Fibroblast of lung (primary cell): ENCODE measurements around the gene CHCHD5.

ENCODE experiments used
- CTCF ChIP-seq, 2 donors: IDR thresholded peaks in 1 of 2; conservative IDR thresholded peaks in 1 of 2; 1 replicate in 1 of 2; 2 replicates in 1 of 2; pipeline ENCODE4 v1.5.1; 2011 to 2012; ENCODE audit warnings: low read length in 2 of 2, control low read depth in 1 of 2, inconsistent platforms in 1 of 2, low read depth in 1 of 2, mild to moderate bottlenecking in 1 of 2
- EZH2 ChIP-seq: IDR thresholded peaks from 2 replicates; pipeline ENCODE4 v1.5.1; 2012; ENCODE audit warnings: low read length, control low read depth, mild to moderate bottlenecking; ENCODE audit errors: missing control alignments

GRCh38 chr2:112637289-112637660, 52.9 kb downstream of the CHCHD5 start:
- TF ChIP-seq CTCF (conservative IDR thresholded peaks at IDR 0.05 in 1 of 2, IDR thresholded peaks at IDR 0.05 in 1 of 2; ENCODE audit: low read depth in 1 of 2, low read length in 2 of 2) (no peak), EZH2 (no peak)
